Mesothelial cell of epicardium (in vitro differentiated cells): Measurements from ENCODE around the gene EPHA3. TPM values are rescaled to one million over a fixed set of nuclear protein-coding genes. Genes with fewer than 3 reads are reported as not detected.

ENCODE experiments used
- DNase-seq, 2 experiments: peaks; one replicate each; pipeline ENCODE4 v3.0.0; 2021; ENCODE audit warnings: low spot score in 2 of 2; ENCODE audit not compliant: unreplicated experiment in 2 of 2
- H3K27ac Mint-ChIP-seq: 2 replicates; pipeline ENCODE4 v1.8.0; 2021; ENCODE audit warnings: mixed read lengths
- H3K27me3 Mint-ChIP-seq: 2 replicates; pipeline ENCODE4 v1.8.0; 2021; ENCODE audit warnings: low read depth, mixed read lengths
- H3K36me3 Mint-ChIP-seq: 2 replicates; pipeline ENCODE4 v1.8.0; 2021; ENCODE audit warnings: mixed read lengths
- H3K4me1 Mint-ChIP-seq: 2 replicates; pipeline ENCODE4 v1.8.0; 2021; ENCODE audit warnings: mixed read lengths
- H3K4me3 Mint-ChIP-seq: 2 replicates; pipeline ENCODE4 v1.8.0; 2021; ENCODE audit warnings: mild to moderate bottlenecking, moderate library complexity, mixed read lengths
- H3K9me3 Mint-ChIP-seq: 2 replicates; pipeline ENCODE4 v1.8.0; 2021; ENCODE audit warnings: mixed read lengths
- CTCF ChIP-seq: fragments of 200-600 bp; sonication (generic); IDR thresholded peaks from one replicate; pipeline ENCODE4 v1.5.0; 2021; ENCODE audit warnings: antibody characterized with exemption; ENCODE audit not compliant: unreplicated experiment
- total RNA-seq: library from RNA; stranded (reverse); gene quantifications from 3 replicates; pipeline ENCODE4 v1.2.1, GENCODE V29; 2021

EPHA3 gene
- total RNA-seq, 1 donor from 2014 or later = 4.5 TPM

GRCh38 chr3:89452066-89452465 lies 344.6 kb downstream of the EPHA3 start:
- H3K9me3 Mint-ChIP-seq = peaks cover 6% of the 10 kb centered on the region
- no peaks in the 10 kb centered on the region for H3K27me3 Mint-ChIP-seq
- DNase-seq = no peak
- no peak for TF ChIP-seq CTCF
- H3K4me3 Mint-ChIP-seq = no peak overlapping the region
- no peak overlapping the region for H3K27ac Mint-ChIP-seq
- H3K36me3 Mint-ChIP-seq = no peaks in the 10 kb centered on the region
- H3K4me1 Mint-ChIP-seq = peaks cover 9% of the 10 kb centered on the region

GRCh38 chr3:89455240-89455639 lies 347.8 kb downstream of the EPHA3 start:
- Mint-ChIP-seq H3K4me3 (no peak overlapping the region), H3K27me3 (no peaks in the 10 kb centered on the region), H3K36me3 (no peaks in the 10 kb centered on the region), H3K4me1 (peaks cover 9% of the 10 kb centered on the region), H3K27ac (peak overlapping the region; percentile 70), H3K9me3 (peaks cover 24% of the 10 kb centered on the region)
- no peak for DNase-seq
- no peak for TF ChIP-seq CTCF

GRCh38 chr3:89467898-89468363 lies 360.5 kb downstream of the EPHA3 start:
- no peak overlapping the region for H3K4me3 Mint-ChIP-seq

GRCh38 chr3:89472101-89472500 lies 364.7 kb downstream of the EPHA3 start:
- no peak overlapping the region for H3K4me3 Mint-ChIP-seq
- no peaks in the 10 kb centered on the region for H3K27me3 Mint-ChIP-seq
- peaks cover 7% of the 10 kb centered on the region for H3K9me3 Mint-ChIP-seq
- H3K4me1 Mint-ChIP-seq = peaks cover 4% of the 10 kb centered on the region
- H3K27ac Mint-ChIP-seq = no peak overlapping the region
- no peak for TF ChIP-seq CTCF
- no peaks in the 10 kb centered on the region for H3K36me3 Mint-ChIP-seq
- no peak for DNase-seq

More at GRCh38 chr3:89467898-89468363, 360.5 kb downstream of the EPHA3 start:
- Mint-ChIP-seq H3K27me3 (no peaks in the 10 kb centered on the region), H3K9me3 (no peaks in the 10 kb centered on the region), H3K4me1 (peaks cover 4% of the 10 kb centered on the region), H3K27ac (no peak overlapping the region), H3K36me3 (no peaks in the 10 kb centered on the region)
- DNase-seq = no peak
- TF ChIP-seq CTCF = no peak

GRCh38 chr3:89474333-89475130 lies 367.1 kb downstream of the EPHA3 start:
- no peak for DNase-seq
- no peak overlapping the region for H3K4me3 Mint-ChIP-seq
- H3K4me1 Mint-ChIP-seq = no peaks in the 10 kb centered on the region
- no peaks in the 10 kb centered on the region for H3K36me3 Mint-ChIP-seq
- no peak overlapping the region for H3K27ac Mint-ChIP-seq
- peaks cover 13% of the 10 kb centered on the region for H3K9me3 Mint-ChIP-seq
- no peak for TF ChIP-seq CTCF
- no peaks in the 10 kb centered on the region for H3K27me3 Mint-ChIP-seq
